Measurements from ENCODE around the gene PTTG1. TPM values are rescaled to one million over a fixed set of nuclear protein-coding genes. Genes with fewer than 3 reads are reported as not detected.

Gene PTTG1
- total and polyA plus RNA-seq, 9 of the 15 experiments (the other 6 are each of a cell fraction or from before 2014, with no cell fraction given): 193 to 1,088 (median 349) TPM

DNA sequence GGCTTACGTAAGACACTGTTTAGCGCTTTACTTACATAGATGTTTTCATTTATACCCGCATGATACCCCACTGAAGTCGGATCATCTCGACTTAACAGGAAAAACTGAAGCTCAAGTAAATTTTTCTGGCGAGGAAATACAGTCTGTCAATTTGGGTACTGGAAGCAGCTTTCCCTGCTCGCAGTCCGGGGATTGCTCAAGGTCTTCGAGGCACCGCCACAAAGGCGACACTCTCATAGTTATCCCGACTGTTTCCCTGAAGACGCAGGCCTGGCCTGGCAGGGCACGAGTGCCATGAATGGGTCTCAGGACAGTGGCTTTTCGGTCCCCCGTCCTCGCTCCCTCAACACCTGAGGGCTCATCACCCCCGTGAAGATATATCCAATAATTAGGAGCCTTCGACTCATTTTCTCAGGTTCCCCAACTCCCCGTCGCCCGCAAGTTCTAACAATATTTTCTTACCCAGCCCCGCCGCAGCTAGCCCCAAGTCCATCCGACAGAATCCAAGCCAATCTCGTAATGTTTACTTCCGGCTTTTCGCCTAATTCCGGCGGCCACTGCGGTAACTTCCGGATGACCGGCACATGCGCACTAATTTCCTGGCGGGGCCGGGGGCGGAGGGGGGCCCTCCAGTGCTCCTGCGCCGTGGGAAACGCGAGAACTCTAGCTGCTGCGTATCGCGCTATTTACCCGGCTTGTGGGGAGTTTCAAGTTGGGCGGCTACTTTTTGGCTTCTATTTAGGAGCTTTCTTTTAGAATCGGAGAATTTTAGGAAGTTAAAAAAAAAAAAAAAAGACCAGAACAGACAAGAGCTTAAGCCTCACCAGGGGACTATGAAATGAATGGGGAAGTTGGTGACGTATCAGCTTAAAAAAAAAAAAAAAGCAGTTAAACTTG, 2.8 kb upstream of the PTTG1 start, which contains the start of gene SLU7 (continued):
- no peak for TF ChIP-seq ZNF766 (CRISPR knock-in tag; conservative IDR thresholded peaks at IDR 0.05)
- TF ChIP-seq, protein P1, sequence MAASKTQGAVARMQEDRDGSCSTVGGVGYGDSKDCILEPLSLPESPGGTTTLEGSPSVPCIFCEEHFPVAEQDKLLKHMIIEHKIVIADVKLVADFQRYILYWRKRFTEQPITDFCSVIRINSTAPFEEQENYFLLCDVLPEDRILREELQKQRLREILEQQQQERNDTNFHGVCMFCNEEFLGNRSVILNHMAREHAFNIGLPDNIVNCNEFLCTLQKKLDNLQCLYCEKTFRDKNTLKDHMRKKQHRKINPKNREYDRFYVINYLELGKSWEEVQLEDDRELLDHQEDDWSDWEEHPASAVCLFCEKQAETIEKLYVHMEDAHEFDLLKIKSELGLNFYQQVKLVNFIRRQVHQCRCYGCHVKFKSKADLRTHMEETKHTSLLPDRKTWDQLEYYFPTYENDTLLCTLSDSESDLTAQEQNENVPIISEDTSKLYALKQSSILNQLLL (CRISPR knock-in tag; IDR thresholded peaks at IDR 0.05; ENCODE audit: borderline replicate concordance): no peak
- TF ChIP-seq BRD9 (IDR thresholded peaks at IDR 0.05; ENCODE audit: low read depth, partially characterized antibody): no peak
- no peak for TF ChIP-seq NR2C2 (CRISPR knock-in tag; IDR thresholded peaks at IDR 0.05)
- peak; percentile 62 for TF ChIP-seq NR2C2 (tag; IDR thresholded peaks at IDR 0.05)
- peak; percentile 44; the same call in 1 of the 2 replicates for TF ChIP-seq SP1 (CRISPR knock-in tag; IDR thresholded peaks at IDR 0.05)
- TF ChIP-seq MXI1 (IDR thresholded peaks at IDR 0.05; ENCODE audit: low read depth, low read length): 0 out of 2 replicates have a peak, but pooled peaks have one; percentile 18
- TF ChIP-seq, protein P2, sequence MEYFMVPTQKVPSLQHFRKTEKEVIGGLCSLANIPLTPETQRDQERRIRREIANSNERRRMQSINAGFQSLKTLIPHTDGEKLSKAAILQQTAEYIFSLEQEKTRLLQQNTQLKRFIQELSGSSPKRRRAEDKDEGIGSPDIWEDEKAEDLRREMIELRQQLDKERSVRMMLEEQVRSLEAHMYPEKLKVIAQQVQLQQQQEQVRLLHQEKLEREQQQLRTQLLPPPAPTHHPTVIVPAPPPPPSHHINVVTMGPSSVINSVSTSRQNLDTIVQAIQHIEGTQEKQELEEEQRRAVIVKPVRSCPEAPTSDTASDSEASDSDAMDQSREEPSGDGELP (CRISPR knock-in tag; IDR thresholded peaks at IDR 0.05; ENCODE audit: borderline replicate concordance): peak; percentile 30; the same call in 1 of the 2 replicates

All from K562 (cell line).